Loucy (cell line): ENCODE measurements around the gene OR9K2.
"Not testable (repeated sequence)": the region's sequence is repeated elsewhere in the genome, so short reads cannot be mapped to it uniquely, and the experiment has no call there.

ENCODE experiments used
- H2AFZ ChIP-seq: fragments of 200-600 bp; sonication (generic); 2 replicates; pipeline ENCODE4 v1.6.0; 2016; ENCODE audit warnings: antibody characterized with exemption, mild to moderate bottlenecking, low read length, moderate library complexity
- H3F3A ChIP-seq: fragments of 200-600 bp; 2 replicates; pipeline ENCODE4 v1.6.0; 2016; ENCODE audit warnings: antibody characterized with exemption, low read depth, mild to moderate bottlenecking
- H3K27me3 ChIP-seq: fragments of 200-600 bp; sonication (generic); 2 replicates; pipeline ENCODE4 v1.6.1; 2014; ENCODE audit warnings: low read length, mild to moderate bottlenecking; ENCODE audit not compliant: insufficient read depth, poor library complexity, severe bottlenecking
- H3K36me3 ChIP-seq: fragments of 200-600 bp; sonication (generic); 2 replicates; pipeline ENCODE4 v1.6.1; 2016; ENCODE audit warnings: low read length; ENCODE audit not compliant: insufficient read depth
- H3K4me1 ChIP-seq: fragments of 200-600 bp; sonication (generic); 2 replicates; pipeline ENCODE4 v1.5.1; 2014; ENCODE audit warnings: low read length, mild to moderate bottlenecking; ENCODE audit not compliant: insufficient read depth, poor library complexity, severe bottlenecking
- H3K4me2 ChIP-seq: fragments of 200-600 bp; sonication (generic); 2 replicates; pipeline ENCODE4 v1.6.0; 2014; ENCODE audit warnings: antibody characterized with exemption, low read length, low read depth, mild to moderate bottlenecking; ENCODE audit not compliant: poor library complexity, severe bottlenecking
- H3K4me3 ChIP-seq: fragments of 200-600 bp; sonication (generic); 2 replicates; pipeline ENCODE4 v1.5.1; 2014; ENCODE audit warnings: low read length, mild to moderate bottlenecking, mixed read lengths; ENCODE audit not compliant: poor library complexity, severe bottlenecking
- H3K79me2 ChIP-seq: fragments of 200-600 bp; sonication (generic); 2 replicates; pipeline ENCODE4 v1.6.1; 2014; ENCODE audit warnings: low read length; ENCODE audit not compliant: insufficient read depth
- H3K9ac ChIP-seq: fragments of 200-600 bp; sonication (generic); 2 replicates; pipeline ENCODE4 v1.6.0; 2014; ENCODE audit warnings: mild to moderate bottlenecking, low read depth, low read length, moderate library complexity; ENCODE audit not compliant: poor library complexity, severe bottlenecking
- H3K9me2 ChIP-seq: fragments of 200-600 bp; sonication (generic); replicated peaks from 2 replicates; pipeline ENCODE4 v1.6.1; 2016; ENCODE audit warnings: low read depth, low read length, mixed read lengths
- H3K9me3 ChIP-seq: fragments of 200-600 bp; sonication (generic); 2 replicates; pipeline ENCODE4 v1.6.1; 2014; ENCODE audit warnings: mild to moderate bottlenecking, antibody characterized with exemption, low read length, low read depth; ENCODE audit not compliant: insufficient read depth
- H4K20me1 ChIP-seq: fragments of 200-600 bp; sonication (generic); 2 replicates; pipeline ENCODE4 v1.6.0; 2014; ENCODE audit warnings: antibody characterized with exemption, low read length, mild to moderate bottlenecking; ENCODE audit not compliant: insufficient read depth, poor library complexity, severe bottlenecking
- CTCF ChIP-seq: fragments of 200-600 bp; sonication (generic); conservative IDR thresholded peaks from 2 replicates; pipeline ENCODE4 v1.5.1; 2014; ENCODE audit warnings: mild to moderate bottlenecking, antibody characterized with exemption, low read length
- EZH2phosphoT487 ChIP-seq: fragments of 200-600 bp; IDR thresholded peaks from 2 replicates; pipeline ENCODE4 v1.6.1; 2018; ENCODE audit warnings: antibody characterized with exemption, mild to moderate bottlenecking, moderate library complexity, borderline replicate concordance

OR9K2 gene

GRCh38 chr12:55143566-55143870, 17.3 kb downstream of the OR9K2 start:
- Histone ChIP-seq H2AFZ (peak overlapping the region; percentile 54), H4K20me1 (no peaks in the 10 kb centered on the region), H3K9ac (no peak overlapping the region), H3K4me1 (no peaks in the 10 kb centered on the region), H3K36me3 (no peaks in the 10 kb centered on the region), H3K9me3 (no peaks in the 10 kb centered on the region), H3F3A (no peaks in the 10 kb centered on the region), H3K4me3 (no peak overlapping the region), H3K9me2 (no peaks in the 10 kb centered on the region), H3K79me2 (no peaks in the 10 kb centered on the region), H3K27me3 (no peaks in the 10 kb centered on the region), H3K4me2 (no peak overlapping the region)
- TF ChIP-seq EZH2phosphoT487: no peak
- TF ChIP-seq CTCF: 0 out of 2 replicates have a peak, but pooled peaks have one; percentile 34

GRCh38 chr12:55167010-55167640, 40.9 kb downstream of the OR9K2 start:
- not testable (repeated sequence) for H3F3A ChIP-seq, H3K4me3 ChIP-seq, H3K79me2 ChIP-seq, H4K20me1 ChIP-seq, H3K36me3 ChIP-seq, H3K4me2 ChIP-seq, H2AFZ ChIP-seq, H3K27me3 ChIP-seq, H3K9me3 ChIP-seq, H3K4me1 ChIP-seq, H3K9me2 ChIP-seq, H3K9ac ChIP-seq

- H4K20me1 ChIP-seq: no peaks in the 10 kb centered on the region
- TF ChIP-seq EZH2phosphoT487 (no peak), CTCF (no peak)
- H3K4me2 ChIP-seq: no peak overlapping the region
- no peak overlapping the region for H3K4me3 ChIP-seq
- H3K4me1 ChIP-seq: no peaks in the 10 kb centered on the region
- no peaks in the 10 kb centered on the region for H3K9me2 ChIP-seq
- H3K27me3 ChIP-seq: no peaks in the 10 kb centered on the region
- no peaks in the 10 kb centered on the region for H3F3A ChIP-seq
- H3K9me3 ChIP-seq: no peaks in the 10 kb centered on the region
- H2AFZ ChIP-seq: no peak overlapping the region
- no peak overlapping the region for H3K9ac ChIP-seq
- H3K36me3 ChIP-seq: no peaks in the 10 kb centered on the region
- H3K79me2 ChIP-seq: no peaks in the 10 kb centered on the region
These were observed 45.2 kb downstream of the OR9K2 start for GRCh38 chr12:55171445-55171844.

- H3K9me2 ChIP-seq, H3K79me2 ChIP-seq, H3K4me1 ChIP-seq, H3K4me3 ChIP-seq, H3K4me2 ChIP-seq, H3K36me3 ChIP-seq, H4K20me1 ChIP-seq, H3K9ac ChIP-seq, H3K27me3 ChIP-seq, H3K9me3 ChIP-seq, H3F3A ChIP-seq, H2AFZ ChIP-seq: not testable (repeated sequence)
These were observed 45.6 kb downstream of the OR9K2 start for GRCh38 chr12:55171846-55172245.
